GM23338 (cell line): ENCODE data around the gene IL16.

Experiments used
- CREB1 ChIP-seq: fragments of 250-450 bp; sonication (Bioruptor Pico); IDR thresholded peaks from 2 replicates; pipeline ENCODE4 v1.5.0; 2020; ENCODE audit warnings: low read depth, mild to moderate bottlenecking, moderate library complexity
- CTCF ChIP-seq, 2 experiments: fragments of 200-600 bp in 1 of 2; sonication (generic) in 1 of 2; conservative IDR thresholded peaks; 2 replicates each; pipeline versions ENCODE4 v1.5.1 to v1.6.1; 2016 to 2017; ENCODE audit warnings: antibody characterized with exemption in 2 of 2, low read depth in 2 of 2, mild to moderate bottlenecking in 2 of 2, moderate library complexity in 1 of 2
- EZH2 ChIP-seq: fragments of 200-600 bp; sonication (generic); IDR thresholded peaks from one replicate; pipeline ENCODE4 v1.8.0; 2017; ENCODE audit warnings: antibody characterized with exemption, mild to moderate bottlenecking, low read depth; ENCODE audit not compliant: unreplicated experiment
- NANOG ChIP-seq: IDR thresholded peaks from 2 replicates; pipeline ENCODE4 v1.6.1; 2016; ENCODE audit warnings: antibody characterized with exemption, borderline replicate concordance
- POLR2AphosphoS5 ChIP-seq: IDR thresholded peaks from 2 replicates; pipeline ENCODE4 v1.6.1; 2016; ENCODE audit warnings: antibody characterized with exemption, low read depth
- STAT1 ChIP-seq: IDR thresholded peaks from one replicate; pipeline ENCODE4 v1.6.1; 2016; ENCODE audit warnings: antibody characterized with exemption; ENCODE audit not compliant: unreplicated experiment
- ZNF331 ChIP-seq: fragments of 250-450 bp; sonication (Bioruptor Pico); IDR thresholded peaks from 2 replicates; pipeline ENCODE4 v1.5.0; 2020; ENCODE audit warnings: low read depth, mild to moderate bottlenecking, moderate library complexity
- TF ChIP-seq, protein P1 (sequence below): IDR thresholded peaks from 2 replicates; pipeline ENCODE4 v1.6.1; 2016; ENCODE audit warnings: antibody characterized with exemption
- TF ChIP-seq, protein P2 (sequence below): IDR thresholded peaks from one replicate; pipeline ENCODE4 v1.6.1; 2018; ENCODE audit warnings: antibody characterized with exemption; ENCODE audit not compliant: unreplicated experiment

- TF ChIP-seq CTCF (conservative IDR thresholded peaks at IDR 0.05; ENCODE audit: low read depth in 2 of 2) (no peak), POLR2AphosphoS5 (no peak), NANOG (no peak), EZH2 (no peak), CREB1 (CRISPR knock-in tag) (no peak), STAT1 (no peak), ZNF331 (CRISPR knock-in tag) (no peak)
- TF ChIP-seq, protein P1, sequence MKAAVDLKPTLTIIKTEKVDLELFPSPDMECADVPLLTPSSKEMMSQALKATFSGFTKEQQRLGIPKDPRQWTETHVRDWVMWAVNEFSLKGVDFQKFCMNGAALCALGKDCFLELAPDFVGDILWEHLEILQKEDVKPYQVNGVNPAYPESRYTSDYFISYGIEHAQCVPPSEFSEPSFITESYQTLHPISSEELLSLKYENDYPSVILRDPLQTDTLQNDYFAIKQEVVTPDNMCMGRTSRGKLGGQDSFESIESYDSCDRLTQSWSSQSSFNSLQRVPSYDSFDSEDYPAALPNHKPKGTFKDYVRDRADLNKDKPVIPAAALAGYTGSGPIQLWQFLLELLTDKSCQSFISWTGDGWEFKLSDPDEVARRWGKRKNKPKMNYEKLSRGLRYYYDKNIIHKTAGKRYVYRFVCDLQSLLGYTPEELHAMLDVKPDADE = no peak
- TF ChIP-seq, protein P2, sequence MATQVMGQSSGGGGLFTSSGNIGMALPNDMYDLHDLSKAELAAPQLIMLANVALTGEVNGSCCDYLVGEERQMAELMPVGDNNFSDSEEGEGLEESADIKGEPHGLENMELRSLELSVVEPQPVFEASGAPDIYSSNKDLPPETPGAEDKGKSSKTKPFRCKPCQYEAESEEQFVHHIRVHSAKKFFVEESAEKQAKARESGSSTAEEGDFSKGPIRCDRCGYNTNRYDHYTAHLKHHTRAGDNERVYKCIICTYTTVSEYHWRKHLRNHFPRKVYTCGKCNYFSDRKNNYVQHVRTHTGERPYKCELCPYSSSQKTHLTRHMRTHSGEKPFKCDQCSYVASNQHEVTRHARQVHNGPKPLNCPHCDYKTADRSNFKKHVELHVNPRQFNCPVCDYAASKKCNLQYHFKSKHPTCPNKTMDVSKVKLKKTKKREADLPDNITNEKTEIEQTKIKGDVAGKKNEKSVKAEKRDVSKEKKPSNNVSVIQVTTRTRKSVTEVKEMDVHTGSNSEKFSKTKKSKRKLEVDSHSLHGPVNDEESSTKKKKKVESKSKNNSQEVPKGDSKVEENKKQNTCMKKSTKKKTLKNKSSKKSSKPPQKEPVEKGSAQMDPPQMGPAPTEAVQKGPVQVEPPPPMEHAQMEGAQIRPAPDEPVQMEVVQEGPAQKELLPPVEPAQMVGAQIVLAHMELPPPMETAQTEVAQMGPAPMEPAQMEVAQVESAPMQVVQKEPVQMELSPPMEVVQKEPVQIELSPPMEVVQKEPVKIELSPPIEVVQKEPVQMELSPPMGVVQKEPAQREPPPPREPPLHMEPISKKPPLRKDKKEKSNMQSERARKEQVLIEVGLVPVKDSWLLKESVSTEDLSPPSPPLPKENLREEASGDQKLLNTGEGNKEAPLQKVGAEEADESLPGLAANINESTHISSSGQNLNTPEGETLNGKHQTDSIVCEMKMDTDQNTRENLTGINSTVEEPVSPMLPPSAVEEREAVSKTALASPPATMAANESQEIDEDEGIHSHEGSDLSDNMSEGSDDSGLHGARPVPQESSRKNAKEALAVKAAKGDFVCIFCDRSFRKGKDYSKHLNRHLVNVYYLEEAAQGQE = no peak
Observed at GRCh38 chr15:81303244-81304225, 106.9 kb downstream of the IL16 start.
